ENCODE measurements around the gene TBCD.

Gene TBCD

GRCh38 chr17:82748756-82749155 lies 3.1 kb upstream of the TBCD start:
- no peaks in the 10 kb centered on the region for H3K27me3 ChIP-seq (ENCODE audit: control insufficient read depth, insufficient read depth, low read length)
- no peak overlapping the region for H3K4me3 ChIP-seq (ENCODE audit: low read length)
- no peaks in the 10 kb centered on the region for H3K4me1 ChIP-seq (ENCODE audit: control insufficient read depth, insufficient read depth, low read length)
- no peaks in the 10 kb centered on the region; the same call in 1 of the 2 replicates for H3K36me3 ChIP-seq (ENCODE audit: control insufficient read depth, insufficient read depth, low read length)
- no peak overlapping the region for H3K27ac ChIP-seq (ENCODE audit: low read length)
- no peak for DNase-seq (ENCODE audit: low read depth, low spot score)
- no CpG with 5 or more reads among the region's 16 CpGs for WGBS (ENCODE audit: insufficient coverage, insufficient read length)
- H3K9me3 ChIP-seq (ENCODE audit: control insufficient read depth, insufficient read depth, low read length), result no peaks in the 10 kb centered on the region

- Histone ChIP-seq H3K27ac (ENCODE audit: low read length) (no peak overlapping the region), H3K4me1 (ENCODE audit: control insufficient read depth, insufficient read depth, low read length) (peaks cover 2% of the 10 kb centered on the region; the same call in 1 of the 2 replicates), H3K9me3 (ENCODE audit: control insufficient read depth, insufficient read depth, low read length) (no peaks in the 10 kb centered on the region), H3K36me3 (ENCODE audit: control insufficient read depth, insufficient read depth, low read length) (no peaks in the 10 kb centered on the region; the same call in 1 of the 2 replicates), H3K4me3 (ENCODE audit: low read length) (no peak overlapping the region), H3K27me3 (ENCODE audit: control insufficient read depth, insufficient read depth, low read length) (no peaks in the 10 kb centered on the region)
- DNase-seq (ENCODE audit: low read depth, low spot score), result no peak
- WGBS (ENCODE audit: insufficient coverage, insufficient read length), result no CpG with 5 or more reads among the region's 40 CpGs
These were observed 1.5 kb upstream of the TBCD start for GRCh38 chr17:82750241-82750908.

- Histone ChIP-seq H3K4me1 (ENCODE audit: control insufficient read depth, insufficient read depth, low read length) (peaks cover 5% of the 10 kb centered on the region; the same call in 1 of the 2 replicates), H3K27ac (ENCODE audit: low read length) (no peak overlapping the region), H3K4me3 (ENCODE audit: low read length) (peak overlapping the region; percentile 61; the same call in 1 of the 2 replicates), H3K27me3 (ENCODE audit: control insufficient read depth, insufficient read depth, low read length) (no peaks in the 10 kb centered on the region), H3K9me3 (ENCODE audit: control insufficient read depth, insufficient read depth, low read length) (no peaks in the 10 kb centered on the region), H3K36me3 (ENCODE audit: control insufficient read depth, insufficient read depth, low read length) (no peaks in the 10 kb centered on the region; the same call in 1 of the 2 replicates)
- DNase-seq (ENCODE audit: low read depth, low spot score), result no peak
- no CpG with 5 or more reads among the region's 56 CpGs for whole genome bisulfite sequencing (ENCODE audit: insufficient coverage, insufficient read length)
These were observed 694 bp upstream of the TBCD start for GRCh38 chr17:82751171-82751570.

GRCh38 chr17:82752371-82753200 lies 721 bp downstream of the TBCD start:
- Histone ChIP-seq H3K9me3 (ENCODE audit: control insufficient read depth, insufficient read depth, low read length) (no peaks in the 10 kb centered on the region), H3K4me3 (ENCODE audit: low read length) (peak overlapping the region; percentile 93), H3K4me1 (ENCODE audit: control insufficient read depth, insufficient read depth, low read length) (peaks cover 5% of the 10 kb centered on the region; the same call in 1 of the 2 replicates), H3K27me3 (ENCODE audit: control insufficient read depth, insufficient read depth, low read length) (no peaks in the 10 kb centered on the region), H3K27ac (ENCODE audit: low read length) (no peak overlapping the region), H3K36me3 (ENCODE audit: control insufficient read depth, insufficient read depth, low read length) (no peaks in the 10 kb centered on the region; the same call in 1 of the 2 replicates)
- WGBS (ENCODE audit: insufficient coverage, insufficient read length), result no CpG with 5 or more reads among the region's 72 CpGs
- no peak for DNase-seq (ENCODE audit: low read depth, low spot score)

GRCh38 chr17:82753201-82753464 lies 1.3 kb downstream of the TBCD start:
- peaks cover 5% of the 10 kb centered on the region; the same call in 1 of the 2 replicates for H3K4me1 ChIP-seq (ENCODE audit: control insufficient read depth, insufficient read depth, low read length)
- no peaks in the 10 kb centered on the region; the same call in 1 of the 2 replicates for H3K36me3 ChIP-seq (ENCODE audit: control insufficient read depth, insufficient read depth, low read length)
- no peak for DNase-seq (ENCODE audit: low read depth, low spot score)
- no peaks in the 10 kb centered on the region for H3K27me3 ChIP-seq (ENCODE audit: control insufficient read depth, insufficient read depth, low read length)
- no CpG with 5 or more reads among the region's 8 CpGs for WGBS (ENCODE audit: insufficient coverage, insufficient read length)
- H3K27ac ChIP-seq (ENCODE audit: low read length), result no peak overlapping the region
- H3K9me3 ChIP-seq (ENCODE audit: control insufficient read depth, insufficient read depth, low read length), result no peaks in the 10 kb centered on the region
- H3K4me3 ChIP-seq (ENCODE audit: low read length), result peak overlapping the region; percentile 93; the same call in 1 of the 2 replicates

GRCh38 chr17:82754297-82755208 lies 2.7 kb downstream of the TBCD start:
- H3K27me3 ChIP-seq (ENCODE audit: control insufficient read depth, insufficient read depth, low read length), result no peaks in the 10 kb centered on the region
- peaks cover 5% of the 10 kb centered on the region; the same call in 1 of the 2 replicates for H3K4me1 ChIP-seq (ENCODE audit: control insufficient read depth, insufficient read depth, low read length)
- H3K36me3 ChIP-seq (ENCODE audit: control insufficient read depth, insufficient read depth, low read length), result 0 out of 2 replicates have a peak, but pooled peaks cover 2% of the 10 kb centered on the region
- H3K9me3 ChIP-seq (ENCODE audit: control insufficient read depth, insufficient read depth, low read length), result no peaks in the 10 kb centered on the region
- no peak overlapping the region for H3K4me3 ChIP-seq (ENCODE audit: low read length)
- no CpG with 5 or more reads among the region's 19 CpGs for WGBS (ENCODE audit: insufficient coverage, insufficient read length)
- no peak overlapping the region for H3K27ac ChIP-seq (ENCODE audit: low read length)
- no peak for DNase-seq (ENCODE audit: low read depth, low spot score)

GRCh38 chr17:82756166-82756565 lies 4.3 kb downstream of the TBCD start:
- no peak for DNase-seq (ENCODE audit: low read depth, low spot score)
- Histone ChIP-seq H3K9me3 (ENCODE audit: control insufficient read depth, insufficient read depth, low read length) (no peaks in the 10 kb centered on the region), H3K27ac (ENCODE audit: low read length) (no peak overlapping the region), H3K36me3 (ENCODE audit: control insufficient read depth, insufficient read depth, low read length) (0 out of 2 replicates have a peak, but pooled peaks cover 2% of the 10 kb centered on the region), H3K4me1 (ENCODE audit: control insufficient read depth, insufficient read depth, low read length) (peaks cover 5% of the 10 kb centered on the region; the same call in 1 of the 2 replicates), H3K4me3 (ENCODE audit: low read length) (no peak overlapping the region), H3K27me3 (ENCODE audit: control insufficient read depth, insufficient read depth, low read length) (no peaks in the 10 kb centered on the region)
- no CpG with 5 or more reads among the region's 7 CpGs for WGBS (ENCODE audit: insufficient coverage, insufficient read length)

GRCh38 chr17:82765371-82765770 lies 13.5 kb downstream of the TBCD start:
- H3K9me3 ChIP-seq (ENCODE audit: control insufficient read depth, insufficient read depth, low read length), result no peaks in the 10 kb centered on the region
- no peaks in the 10 kb centered on the region for H3K27me3 ChIP-seq (ENCODE audit: control insufficient read depth, insufficient read depth, low read length)
- DNase-seq (ENCODE audit: low read depth, low spot score), result no peak
- H3K4me1 ChIP-seq (ENCODE audit: control insufficient read depth, insufficient read depth, low read length), result no peaks in the 10 kb centered on the region
- WGBS (ENCODE audit: insufficient coverage, insufficient read length), result no CpG with 5 or more reads among the region's 13 CpGs
- no peak overlapping the region for H3K27ac ChIP-seq (ENCODE audit: low read length)
- H3K4me3 ChIP-seq (ENCODE audit: low read length), result no peak overlapping the region
- H3K36me3 ChIP-seq (ENCODE audit: control insufficient read depth, insufficient read depth, low read length), result peaks cover 19% of the 10 kb centered on the region

GRCh38 chr17:82767041-82767754 lies 15.3 kb downstream of the TBCD start:
- peaks cover 19% of the 10 kb centered on the region for H3K36me3 ChIP-seq (ENCODE audit: control insufficient read depth, insufficient read depth, low read length)
- no peaks in the 10 kb centered on the region for H3K4me1 ChIP-seq (ENCODE audit: control insufficient read depth, insufficient read depth, low read length)
- no peaks in the 10 kb centered on the region for H3K9me3 ChIP-seq (ENCODE audit: control insufficient read depth, insufficient read depth, low read length)
- H3K4me3 ChIP-seq (ENCODE audit: low read length), result no peak overlapping the region
- no peaks in the 10 kb centered on the region for H3K27me3 ChIP-seq (ENCODE audit: control insufficient read depth, insufficient read depth, low read length)
- no CpG with 5 or more reads among the region's 24 CpGs for WGBS (ENCODE audit: insufficient coverage, insufficient read length)
- H3K27ac ChIP-seq (ENCODE audit: low read length), result no peak overlapping the region
- DNase-seq (ENCODE audit: low read depth, low spot score), result no peak

Measured in iPS DF 6.9 (cell line).